ENCODE data around the gene MFSD12.

Gene MFSD12

GRCh38 chr19:3555653-3556422 lies 1.5 kb downstream of the MFSD12 start:
- no peak for DNase-seq

- no peak for DNase-seq
Measured at GRCh38 chr19:3554254-3555083, 2.9 kb downstream of the MFSD12 start.

GRCh38 chr19:3551792-3552095 lies 5.6 kb downstream of the MFSD12 start:
- no peak for DNase-seq

GRCh38 chr19:3550947-3551791 lies 6.2 kb downstream of the MFSD12 start:
- no peak for DNase-seq

- no peak for DNase-seq
Measured at GRCh38 chr19:3549816-3550215, 7.6 kb downstream of the MFSD12 start.

- DNase-seq: no peak
Measured at GRCh38 chr19:3548606-3549005, 8.8 kb downstream of the MFSD12 start.

- DNase-seq: no peak
Measured at GRCh38 chr19:3547767-3548282, 9.6 kb downstream of the MFSD12 start.

- DNase-seq: no peak
Measured at GRCh38 chr19:3547301-3547731, 10.1 kb downstream of the MFSD12 start.

GRCh38 chr19:3546119-3546518 lies 11.3 kb downstream of the MFSD12 start:
- DNase-seq: no peak

GRCh38 chr19:3545669-3546034 lies 11.7 kb downstream of the MFSD12 start:
- no peak for DNase-seq

- DNase-seq: peak; percentile 66
Measured at GRCh38 chr19:3544742-3545668, 12.4 kb downstream of the MFSD12 start.

GRCh38 chr19:3544058-3544376 lies 13.4 kb downstream of the MFSD12 start:
- no peak for DNase-seq

GRCh38 chr19:3543150-3544057 lies 14.0 kb downstream of the MFSD12 start:
- no peak for DNase-seq

GRCh38 chr19:3539756-3540118 lies 17.6 kb downstream of the MFSD12 start:
- DNase-seq: no peak

GRCh38 chr19:3538965-3539755 lies 18.2 kb downstream of the MFSD12 start, which contains the start of gene TEKTIP1:
TEKTIP1 (plus strand) TSS chr19:3539174; CDS start chr19:3539178, 4 bp downstream.
- no peak for DNase-seq

- DNase-seq: no peak
Measured at GRCh38 chr19:3538258-3538929, 19.0 kb downstream of the MFSD12 start.

- no peak for DNase-seq
Measured at GRCh38 chr19:3537438-3538240, 19.7 kb downstream of the MFSD12 start.

GRCh38 chr19:3537101-3537437 lies 20.3 kb downstream of the MFSD12 start:
- no peak for DNase-seq

Data from activated CD4-positive, alpha-beta T cell treated with anti-CD3 and anti-CD28 coated beads for 1 hour (primary cell).